ENCODE data around the gene GALNT5.

DNA sequence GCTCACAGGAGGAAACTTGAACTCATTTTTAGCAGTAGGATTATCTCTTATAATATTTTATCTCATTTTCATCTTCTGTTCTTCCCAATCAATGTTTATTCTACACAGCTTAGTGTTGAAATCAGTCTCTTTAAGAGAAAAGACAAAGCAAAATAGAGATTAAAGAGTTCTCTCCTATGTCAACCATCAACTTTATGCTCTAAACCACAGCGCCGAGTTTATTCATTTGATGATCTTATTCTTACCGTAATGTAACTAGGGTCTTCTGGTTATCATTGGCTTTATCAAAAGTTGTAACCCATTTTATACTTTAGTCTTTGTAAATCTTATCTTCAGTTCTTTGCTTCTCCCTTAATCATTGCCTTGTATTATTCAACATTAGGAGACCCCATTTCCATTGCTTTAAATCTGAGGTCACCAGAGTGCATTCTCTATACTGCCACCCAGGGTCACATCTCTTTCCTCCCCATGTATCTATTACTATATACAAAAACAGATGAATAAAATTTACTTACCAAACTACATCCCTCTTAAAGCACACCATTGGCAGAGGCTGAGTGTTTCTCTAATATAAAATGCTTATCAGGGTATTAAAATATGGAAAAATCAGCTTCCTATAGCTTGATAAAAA, 90.9 kb downstream of the GALNT5 start:
- TF ChIP-seq CTCF (conservative IDR thresholded peaks at IDR 0.05; ENCODE audit: low read depth, low read length) (no peak), EZH2 (IDR thresholded peaks at IDR 0.05; ENCODE audit: borderline replicate concordance, low read depth, low read length, poor library complexity, severe bottlenecking) (no peak)

Measured in A673 (cell line).